VCaP (cell line): ENCODE results near the gene CD63.

ENCODE experiments used
- H3K27ac ChIP-seq: fragments of 450-650 bp; 2 replicates; pipeline ENCODE4 v1.5.1; 2017
- CTCF ChIP-seq: fragments of 450-650 bp; conservative IDR thresholded peaks from 2 replicates; pipeline ENCODE4 v1.5.1; 2017; ENCODE audit warnings: mild to moderate bottlenecking, moderate library complexity

Gene CD63

GRCh38 chr12:55676707-55677106 lies 52.1 kb downstream of the CD63 start:
- no peak for TF ChIP-seq CTCF
- H3K27ac ChIP-seq, result no peak overlapping the region

- no peak for TF ChIP-seq CTCF
- no peak overlapping the region for H3K27ac ChIP-seq
Measured at GRCh38 chr12:55675666-55676065, 53.1 kb downstream of the CD63 start.
